Measurements from ENCODE around the gene SYCP2. TPM values are rescaled to one million over a fixed set of nuclear protein-coding genes. Genes with fewer than 3 reads are reported as not detected.
"Not testable (repeated sequence)": the region's sequence is repeated elsewhere in the genome, so short reads cannot be mapped to it uniquely, and the experiment has no call there.

Gene SYCP2
- total RNA-seq, 1 donor from 2014 or later = 1.0 TPM

DNA sequence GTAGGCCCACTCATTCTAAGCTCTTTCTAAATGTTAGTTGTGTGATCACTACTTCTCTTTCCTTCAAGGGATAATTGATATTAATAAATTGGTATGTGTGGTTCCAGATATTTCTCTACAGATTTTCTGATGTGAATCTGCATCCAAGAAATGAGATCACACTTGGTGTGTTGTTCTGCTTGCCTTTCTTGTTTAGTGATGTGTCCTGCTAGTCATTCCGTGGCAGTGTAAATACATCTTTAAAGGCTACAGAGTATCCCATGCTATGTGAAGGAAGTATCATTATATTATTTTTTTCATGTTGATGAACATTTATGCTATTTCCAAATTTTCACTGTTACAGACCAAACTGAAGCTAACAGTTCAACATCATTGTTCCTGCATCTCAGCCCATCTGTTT lies 38.0 kb upstream of the SYCP2 start:
- DNase-seq = no peak
- H3K4me3 ChIP-seq = no peak overlapping the region
- no peaks in the 10 kb centered on the region for H3K36me3 ChIP-seq
- no peak overlapping the region for H3K27ac ChIP-seq (replicated peaks)
- intact Hi-C loops (cut with micrococcal nuclease) = no loop called here
- H3K9me3 ChIP-seq (replicated peaks) = no peaks in the 10 kb centered on the region
- no peaks in the 10 kb centered on the region for H3K27me3 ChIP-seq (ENCODE audit: low read depth)
- TF ChIP-seq, protein P1, sequence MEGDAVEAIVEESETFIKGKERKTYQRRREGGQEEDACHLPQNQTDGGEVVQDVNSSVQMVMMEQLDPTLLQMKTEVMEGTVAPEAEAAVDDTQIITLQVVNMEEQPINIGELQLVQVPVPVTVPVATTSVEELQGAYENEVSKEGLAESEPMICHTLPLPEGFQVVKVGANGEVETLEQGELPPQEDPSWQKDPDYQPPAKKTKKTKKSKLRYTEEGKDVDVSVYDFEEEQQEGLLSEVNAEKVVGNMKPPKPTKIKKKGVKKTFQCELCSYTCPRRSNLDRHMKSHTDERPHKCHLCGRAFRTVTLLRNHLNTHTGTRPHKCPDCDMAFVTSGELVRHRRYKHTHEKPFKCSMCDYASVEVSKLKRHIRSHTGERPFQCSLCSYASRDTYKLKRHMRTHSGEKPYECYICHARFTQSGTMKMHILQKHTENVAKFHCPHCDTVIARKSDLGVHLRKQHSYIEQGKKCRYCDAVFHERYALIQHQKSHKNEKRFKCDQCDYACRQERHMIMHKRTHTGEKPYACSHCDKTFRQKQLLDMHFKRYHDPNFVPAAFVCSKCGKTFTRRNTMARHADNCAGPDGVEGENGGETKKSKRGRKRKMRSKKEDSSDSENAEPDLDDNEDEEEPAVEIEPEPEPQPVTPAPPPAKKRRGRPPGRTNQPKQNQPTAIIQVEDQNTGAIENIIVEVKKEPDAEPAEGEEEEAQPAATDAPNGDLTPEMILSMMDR (IDR thresholded peaks at IDR 0.05; ENCODE audit: borderline replicate concordance) = no peak
- no peaks in the 10 kb centered on the region for H3K4me1 ChIP-seq

DNA sequence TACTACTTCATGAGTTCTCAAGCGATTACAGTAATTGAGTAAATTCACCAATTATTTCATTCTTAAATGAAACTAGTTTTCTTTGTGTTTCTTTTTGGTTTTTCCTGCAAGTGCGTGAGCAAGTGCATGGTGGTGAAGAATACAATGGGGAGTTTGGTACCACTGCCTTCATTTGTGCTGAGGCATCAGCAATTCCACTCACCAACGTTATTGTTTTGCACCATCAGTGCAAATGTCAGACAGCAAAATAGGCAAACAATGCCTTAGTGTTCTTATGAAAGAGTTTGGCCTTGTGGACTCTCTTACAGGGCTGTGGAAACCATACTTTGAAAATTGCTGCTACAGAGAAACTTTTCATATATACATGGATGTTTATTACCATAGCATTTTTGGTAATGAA lies 33.0 kb upstream of the SYCP2 start:
- Histone ChIP-seq H3K27ac (replicated peaks) (no peak overlapping the region), H3K4me1 (no peaks in the 10 kb centered on the region), H3K4me3 (no peak overlapping the region), H3K9me3 (replicated peaks) (no peaks in the 10 kb centered on the region), H3K27me3 (ENCODE audit: low read depth) (no peaks in the 10 kb centered on the region), H3K36me3 (no peaks in the 10 kb centered on the region)
- DNase-seq = no peak
- TF ChIP-seq, protein P1 (IDR thresholded peaks at IDR 0.05; ENCODE audit: borderline replicate concordance) = no peak
- intact Hi-C loops (cut with micrococcal nuclease) = no loop called here

DNA sequence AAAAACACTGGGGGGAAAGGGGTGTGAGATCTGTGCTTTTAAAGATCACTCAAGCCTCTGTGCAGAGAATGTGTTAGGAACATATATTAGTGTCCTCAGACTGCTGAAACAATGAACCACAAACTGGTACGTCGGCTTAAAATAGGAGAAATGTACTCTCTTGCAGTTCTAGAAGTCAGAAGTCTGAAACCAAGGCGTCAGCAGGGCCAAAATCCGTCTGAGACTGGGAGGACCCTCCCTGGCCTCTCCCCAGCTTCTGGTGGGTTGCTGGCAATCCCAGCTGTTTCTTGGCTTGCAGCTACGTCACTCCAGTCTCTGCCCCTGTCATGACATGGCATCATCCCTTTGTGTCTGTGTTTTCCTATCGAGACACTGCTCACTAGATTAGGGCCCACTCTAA lies 28.7 kb upstream of the SYCP2 start:
- intact Hi-C loops (cut with micrococcal nuclease) = no loop called here
- Histone ChIP-seq H3K27me3 (ENCODE audit: low read depth) (no peaks in the 10 kb centered on the region), H3K4me1 (no peaks in the 10 kb centered on the region), H3K36me3 (peaks cover 13% of the 10 kb centered on the region), H3K4me3 (no peak overlapping the region), H3K9me3 (replicated peaks) (no peaks in the 10 kb centered on the region), H3K27ac (replicated peaks) (no peak overlapping the region)
- TF ChIP-seq, protein P1 (IDR thresholded peaks at IDR 0.05; ENCODE audit: borderline replicate concordance) = no peak
- DNase-seq = no peak

DNA sequence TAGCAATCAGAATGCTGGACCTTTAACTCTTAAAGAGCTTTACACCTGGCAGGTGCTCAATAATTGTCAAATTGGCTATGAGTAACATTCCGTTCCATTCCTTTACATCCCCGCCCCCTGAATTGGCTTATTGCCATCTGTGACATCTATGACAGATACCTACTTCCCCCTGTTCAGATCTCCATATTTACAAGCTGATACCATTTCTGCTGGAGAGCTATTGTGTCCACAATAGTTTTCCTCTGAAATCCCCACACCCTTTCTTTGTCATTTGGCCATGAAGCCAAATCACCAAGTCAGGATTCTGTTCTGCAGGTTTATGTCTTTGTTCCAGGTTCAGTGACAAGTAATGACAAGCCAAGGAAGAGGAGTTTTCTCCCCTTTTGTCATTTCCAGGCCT lies 28.0 kb upstream of the SYCP2 start:
- no peak for DNase-seq
- H3K9me3 ChIP-seq (replicated peaks) = no peaks in the 10 kb centered on the region
- TF ChIP-seq, protein P1 (IDR thresholded peaks at IDR 0.05; ENCODE audit: borderline replicate concordance) = no peak
- H3K36me3 ChIP-seq = peaks cover 13% of the 10 kb centered on the region
- H3K27ac ChIP-seq (replicated peaks) = no peak overlapping the region
- intact Hi-C loops (cut with micrococcal nuclease) = no loop called here
- H3K4me3 ChIP-seq = no peak overlapping the region
- no peaks in the 10 kb centered on the region for H3K27me3 ChIP-seq (ENCODE audit: low read depth)
- no peaks in the 10 kb centered on the region for H3K4me1 ChIP-seq

DNA sequence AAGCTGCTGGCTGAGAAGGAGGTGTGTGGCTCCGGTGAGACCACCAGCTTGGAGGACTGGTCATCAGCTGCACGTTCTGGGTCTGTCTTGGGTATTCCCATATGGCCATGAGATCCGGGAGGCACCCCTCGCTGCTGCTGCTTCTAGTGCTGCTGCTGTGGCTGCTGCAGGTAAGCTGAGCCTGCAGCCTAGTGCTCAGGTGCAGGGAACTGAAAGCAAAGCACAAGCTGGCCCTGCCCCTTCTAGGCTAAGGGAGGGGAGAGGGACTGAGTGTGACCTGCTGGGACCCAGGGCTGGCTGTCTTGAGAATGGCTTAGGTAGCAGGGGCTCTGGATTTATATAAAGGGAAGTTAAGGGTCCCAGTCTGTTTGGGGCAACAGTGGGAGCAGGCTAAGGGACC lies 25.2 kb upstream of the SYCP2 start:
- H3K9me3 ChIP-seq (replicated peaks) = no peaks in the 10 kb centered on the region
- no peaks in the 10 kb centered on the region for H3K27me3 ChIP-seq (ENCODE audit: low read depth)
- TF ChIP-seq, protein P1 (IDR thresholded peaks at IDR 0.05; ENCODE audit: borderline replicate concordance) = no peak
- H3K4me3 ChIP-seq = no peak overlapping the region
- peaks cover 13% of the 10 kb centered on the region for H3K36me3 ChIP-seq
- H3K4me1 ChIP-seq = peaks cover 6% of the 10 kb centered on the region
- H3K27ac ChIP-seq (replicated peaks) = no peak overlapping the region
- no peak for DNase-seq
- intact Hi-C loops (cut with micrococcal nuclease) = no loop called here

DNA sequence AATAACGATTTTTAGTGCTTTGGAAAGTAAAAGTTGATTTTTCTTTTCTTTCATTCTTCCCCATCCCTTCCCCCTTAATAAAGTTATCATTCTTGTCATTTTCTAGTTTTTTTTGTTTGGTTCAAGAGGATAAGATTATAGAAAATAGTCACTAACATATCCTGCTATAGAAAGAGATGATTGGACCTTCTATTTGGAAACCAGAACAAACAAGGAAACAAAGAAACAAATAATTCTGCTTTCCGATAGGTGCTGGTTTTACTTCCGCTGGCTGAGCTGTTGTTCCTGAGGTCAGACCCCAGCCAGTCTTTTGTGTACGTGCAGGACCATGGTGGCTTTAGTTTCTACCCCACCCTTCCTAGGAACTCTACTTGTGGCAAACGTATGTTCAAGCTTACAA lies 24.7 kb upstream of the SYCP2 start, which contains the start of gene CDH26:
TSS of gene CDH26 (plus strand) at position 301 of the 400 bp plus-strand sequence. CDS start 304 bp downstream, outside the sequence.
- Histone ChIP-seq H3K27ac (replicated peaks) (no peak within 1 kb of the TSS), H3K36me3 (peaks cover 13% of the 10 kb centered on the region), H3K9me3 (replicated peaks) (no peaks in the 10 kb centered on the region), H3K4me3 (no peak within 1 kb of the TSS), H3K27me3 (ENCODE audit: low read depth) (no peaks in the 10 kb centered on the region), H3K4me1 (peaks cover 6% of the 10 kb centered on the region)
- DNase-seq = no peak
- intact Hi-C loops (cut with micrococcal nuclease) = no loop called here
- TF ChIP-seq, protein P1 (IDR thresholded peaks at IDR 0.05; ENCODE audit: borderline replicate concordance) = no peak

DNA sequence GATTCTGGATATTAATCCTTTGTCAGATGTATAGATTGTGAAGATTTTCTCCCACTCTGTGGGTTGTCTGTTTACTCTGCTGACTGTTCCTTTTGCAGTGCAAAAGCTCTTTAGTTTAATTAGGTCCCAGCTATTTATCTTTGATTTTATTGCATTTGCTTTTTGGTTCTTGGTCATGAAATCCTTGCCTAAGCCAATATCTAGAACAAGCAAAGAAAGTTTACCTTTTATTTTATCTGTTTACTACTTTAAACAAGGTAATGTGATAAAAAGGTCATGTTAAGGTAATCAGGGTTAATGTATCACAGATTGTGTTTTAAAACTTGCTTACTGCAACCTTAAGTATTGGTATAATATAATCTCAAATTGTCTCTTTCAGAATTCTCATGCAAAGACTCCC lies 24.1 kb upstream of the SYCP2 start:
- H3K27me3 ChIP-seq (ENCODE audit: low read depth); H3K9me3 ChIP-seq (replicated peaks); intact Hi-C loops (cut with micrococcal nuclease); H3K4me3 ChIP-seq; H3K4me1 ChIP-seq; H3K27ac ChIP-seq (replicated peaks); DNase-seq: not testable (repeated sequence)
- peaks cover 13% of the 10 kb centered on the region for H3K36me3 ChIP-seq

Data from left ventricle myocardium inferior (tissue), 1 donor.